OCI-LY7 (cell line): ENCODE data around the gene PRDM5.

Source experiments
- CTCF ChIP-seq: fragments of 200-600 bp; sonication (generic); conservative IDR thresholded peaks from 2 replicates; pipeline ENCODE4 v1.5.1; 2014; ENCODE audit warnings: mild to moderate bottlenecking, antibody characterized with exemption, low read length, moderate library complexity, mixed read lengths
- EZH2phosphoT487 ChIP-seq: fragments of 200-600 bp; sonication (generic); IDR thresholded peaks from 2 replicates; pipeline ENCODE4 v1.6.1; 2018; ENCODE audit warnings: low read depth, borderline replicate concordance, mild to moderate bottlenecking, mixed run types, antibody characterized with exemption, low read length, moderate library complexity, mixed read lengths

- TF ChIP-seq CTCF (no peak), EZH2phosphoT487 (no peak)
Observed at GRCh38 chr4:120801137-120801758, 121.3 kb downstream of the PRDM5 start.
